Transverse colon (tissue), 4 donors: Measurements from ENCODE around the gene CASKIN2.

Source experiments
- EP300 ChIP-seq: sonication (generic); formaldehyde crosslinking; IDR thresholded peaks from one replicate; pipeline ENCODE4 v1.6.1; 2017; ENCODE audit warnings: antibody characterized with exemption, low read depth
- POLR2A ChIP-seq: fragments of 450-650 bp; IDR thresholded peaks from one replicate; pipeline ENCODE4 v1.6.1; 2016; ENCODE audit warnings: antibody characterized with exemption, mild to moderate bottlenecking, moderate library complexity
- POLR2AphosphoS5 ChIP-seq, 3 donors: sonication (generic); formaldehyde crosslinking; IDR thresholded peaks; one replicate each; pipeline ENCODE4 v1.6.1; 2016; ENCODE audit warnings: antibody characterized with exemption in 3 of 3
- TF ChIP-seq, protein P1 (sequence below), 5 experiments: fragments of 200-600 bp in 3 of 5; fragments of 450-650 bp in 2 of 5; sonication (generic) in 3 of 5; IDR thresholded peaks; 1 replicate in 2 of 5; 2 replicates in 3 of 5; pipeline ENCODE4 v1.5.1; 2016 to 2017; ENCODE audit warnings: antibody characterized with exemption in 5 of 5, inconsistent platforms in 3 of 5, mild to moderate bottlenecking in 2 of 5, moderate library complexity in 1 of 5

DNA sequence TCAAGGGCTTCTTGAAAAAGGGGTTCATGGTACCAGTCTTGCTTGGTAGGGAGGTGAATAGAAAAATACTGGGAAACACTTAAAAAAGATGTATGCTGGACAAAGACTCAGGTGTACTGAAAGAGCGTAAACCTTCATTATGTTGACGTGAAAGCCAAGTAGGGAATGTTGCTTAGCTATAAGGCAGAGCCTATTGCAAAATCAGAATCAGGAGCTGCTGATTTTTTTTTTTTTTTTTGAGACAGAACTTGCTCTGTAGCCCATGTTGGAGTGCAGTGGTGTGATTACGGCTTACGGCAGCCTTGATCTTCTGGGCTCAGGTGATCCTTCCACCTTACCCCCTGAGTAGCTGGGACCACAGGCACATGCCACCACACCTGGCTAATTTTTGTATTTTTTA is 55.0 kb downstream of the CASKIN2 start:
- TF ChIP-seq, protein P1, sequence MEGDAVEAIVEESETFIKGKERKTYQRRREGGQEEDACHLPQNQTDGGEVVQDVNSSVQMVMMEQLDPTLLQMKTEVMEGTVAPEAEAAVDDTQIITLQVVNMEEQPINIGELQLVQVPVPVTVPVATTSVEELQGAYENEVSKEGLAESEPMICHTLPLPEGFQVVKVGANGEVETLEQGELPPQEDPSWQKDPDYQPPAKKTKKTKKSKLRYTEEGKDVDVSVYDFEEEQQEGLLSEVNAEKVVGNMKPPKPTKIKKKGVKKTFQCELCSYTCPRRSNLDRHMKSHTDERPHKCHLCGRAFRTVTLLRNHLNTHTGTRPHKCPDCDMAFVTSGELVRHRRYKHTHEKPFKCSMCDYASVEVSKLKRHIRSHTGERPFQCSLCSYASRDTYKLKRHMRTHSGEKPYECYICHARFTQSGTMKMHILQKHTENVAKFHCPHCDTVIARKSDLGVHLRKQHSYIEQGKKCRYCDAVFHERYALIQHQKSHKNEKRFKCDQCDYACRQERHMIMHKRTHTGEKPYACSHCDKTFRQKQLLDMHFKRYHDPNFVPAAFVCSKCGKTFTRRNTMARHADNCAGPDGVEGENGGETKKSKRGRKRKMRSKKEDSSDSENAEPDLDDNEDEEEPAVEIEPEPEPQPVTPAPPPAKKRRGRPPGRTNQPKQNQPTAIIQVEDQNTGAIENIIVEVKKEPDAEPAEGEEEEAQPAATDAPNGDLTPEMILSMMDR (IDR thresholded peaks at IDR 0.05), result no peak
- TF ChIP-seq EP300 (no peak), POLR2A (no peak), POLR2AphosphoS5 (IDR thresholded peaks at IDR 0.05) (no peak)
